HG03460 (cell line): ENCODE measurements around the gene MORN2.

Experiments used
- ATAC-seq: cut with Tn5 transposase; IDR thresholded peaks from one replicate; pipeline ENCODE4 v1.9.1; 2021; ENCODE audit not compliant: unreplicated experiment

MORN2 gene

GRCh38 chr2:38889045-38889444, 13.3 kb downstream of the MORN2 start:
- ATAC-seq = no peak

DNA sequence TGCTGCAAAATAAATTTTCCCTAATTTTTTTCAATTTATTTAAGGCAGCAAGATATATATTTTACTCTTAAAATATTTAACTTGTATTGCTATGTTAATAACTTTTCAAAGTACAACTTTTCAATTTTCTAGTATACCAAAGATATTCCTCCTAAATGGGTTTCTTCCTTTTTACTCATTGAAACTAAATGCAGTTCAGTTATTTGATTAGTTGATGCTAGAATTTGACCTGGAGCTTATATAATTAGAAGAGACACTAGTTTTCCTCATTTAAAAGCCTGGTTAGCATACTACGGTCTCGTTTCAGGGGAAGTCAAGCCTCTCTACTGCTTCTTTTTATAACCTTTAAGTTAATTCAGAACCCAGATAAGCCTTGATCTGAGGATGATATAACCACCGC, 13.8 kb downstream of the MORN2 start, which contains the start of gene ARHGEF33:
TSS of gene ARHGEF33 (plus strand) at position 301 of the 400 bp plus-strand sequence. CDS start 29,573 bp downstream, outside the sequence.
- ATAC-seq = no peak

DNA sequence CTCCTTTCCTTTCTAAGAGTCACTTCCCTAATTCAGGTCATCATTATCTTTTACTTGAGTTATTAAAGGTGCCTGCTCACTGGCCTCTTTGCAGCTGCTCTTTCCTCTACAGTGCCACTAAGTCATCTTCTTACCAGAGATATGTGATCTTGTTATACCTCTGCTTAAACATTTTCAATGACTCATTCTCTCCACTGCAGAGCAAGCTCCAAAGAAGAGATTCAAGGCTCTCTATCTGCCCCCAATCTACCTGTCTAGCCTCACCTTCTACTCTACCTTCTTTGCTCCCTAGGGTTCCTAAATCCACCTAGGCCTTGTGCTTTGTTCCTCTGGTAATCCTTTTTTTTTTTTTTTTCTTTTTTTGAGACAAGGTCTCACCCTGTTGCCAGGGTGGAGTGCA, 17.0 kb downstream of the MORN2 start:
- no peak for ATAC-seq

GRCh38 chr2:38898256-38898655, 22.5 kb downstream of the MORN2 start:
- ATAC-seq = no peak

GRCh38 chr2:38900726-38901125, 24.9 kb downstream of the MORN2 start:
- ATAC-seq = no peak

- no peak for ATAC-seq
Measured at GRCh38 chr2:38905251-38905650, 29.5 kb downstream of the MORN2 start.

GRCh38 chr2:38907242-38907641, 31.5 kb downstream of the MORN2 start:
- no peak for ATAC-seq

GRCh38 chr2:38907743-38908562, 32.2 kb downstream of the MORN2 start:
- ATAC-seq = peak; percentile 87

DNA sequence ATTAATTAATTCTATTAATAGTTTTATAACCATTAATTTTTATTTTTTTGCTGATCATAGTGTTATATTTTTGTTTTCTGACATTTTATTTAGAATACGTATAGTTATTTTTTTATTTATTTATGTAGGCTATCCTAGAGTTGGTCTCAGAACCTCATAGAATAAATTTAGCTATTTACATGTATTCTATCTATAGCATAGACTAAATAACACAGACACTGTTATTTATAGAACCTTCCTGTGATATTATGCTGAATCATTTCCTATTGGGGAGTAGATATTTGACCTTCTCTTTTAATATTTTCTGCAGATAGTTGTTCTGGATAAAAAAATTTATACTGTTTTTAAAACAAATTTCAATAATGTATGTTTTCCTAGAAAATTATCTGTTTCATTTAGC, 34.1 kb downstream of the MORN2 start:
- no peak for ATAC-seq

- no peak for ATAC-seq
Measured at GRCh38 chr2:38911191-38911590, 35.4 kb downstream of the MORN2 start.

- no peak for ATAC-seq
Measured at GRCh38 chr2:38912619-38913018, 36.8 kb downstream of the MORN2 start.

DNA sequence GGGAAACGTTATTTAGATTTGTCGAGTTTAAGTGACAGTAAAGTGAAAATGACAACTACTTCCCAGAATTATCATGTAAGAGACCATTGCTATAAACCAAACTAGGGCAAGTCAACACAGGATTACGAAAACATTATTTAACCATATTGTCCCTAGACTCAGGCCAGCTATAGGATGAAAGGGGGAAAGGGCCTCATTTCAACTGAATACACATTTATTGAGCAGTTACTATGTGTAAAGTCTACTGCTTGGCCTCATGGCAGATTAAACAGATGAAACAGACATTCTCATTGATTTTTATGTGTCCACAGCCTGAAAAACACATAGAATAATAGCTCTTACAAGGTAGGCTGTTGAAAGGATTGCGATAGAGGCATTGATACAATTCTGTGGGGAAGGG, 46.6 kb downstream of the MORN2 start:
- ATAC-seq = no peak

DNA sequence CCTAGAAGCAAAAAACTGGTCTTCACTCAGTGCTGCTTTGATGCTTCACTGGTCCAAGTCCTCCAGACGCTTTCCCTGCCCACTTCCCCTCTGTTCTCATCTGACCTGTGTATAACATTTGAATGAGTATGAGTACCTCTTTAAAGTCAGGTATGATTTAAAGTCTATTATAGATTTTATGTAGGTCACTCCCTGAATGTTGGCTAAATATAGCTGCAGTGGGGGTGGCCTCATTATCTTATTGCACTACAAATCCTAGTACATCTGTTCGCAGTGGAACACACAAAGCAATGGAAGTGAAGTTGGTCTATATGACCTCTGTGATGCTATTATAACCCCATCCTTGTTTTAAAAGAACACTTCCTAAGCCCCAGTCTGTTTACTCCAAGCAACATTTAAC, 47.1 kb downstream of the MORN2 start:
- no peak for ATAC-seq

- ATAC-seq = no peak
Measured at GRCh38 chr2:38925982-38926381, 50.2 kb downstream of the MORN2 start.

- ATAC-seq = no peak
Measured at GRCh38 chr2:38930600-38930999, 54.8 kb downstream of the MORN2 start.
